Keratinocyte (primary cell): ENCODE results near the gene ARHGEF37. TPM values are rescaled to one million over a fixed set of nuclear protein-coding genes. Genes with fewer than 3 reads are reported as not detected.

Source experiments
- DNase-seq: peaks from one replicate; pipeline ENCODE4 v3.0.0-alpha.2; 2011; ENCODE audit warnings: low read depth, missing footprints, low spot score
- FAIRE-seq: peaks from 2 replicates; lab custom pipeline; 2011; peaks lifted over from hg19 to GRCh38; lab: Jason Lieb, UNC
- H2AFZ ChIP-seq: 2 replicates; pipeline ENCODE4 v1.6.0; 2012; ENCODE audit warnings: low read length, control low read depth, inconsistent platforms; ENCODE audit not compliant: control insufficient read depth
- H3K27ac ChIP-seq: 2 replicates; pipeline ENCODE4 v1.5.1; 2011; ENCODE audit warnings: low read length; ENCODE audit not compliant: control insufficient read depth, insufficient read depth
- H3K27me3 ChIP-seq: 3 replicates; pipeline ENCODE4 v1.6.0; 2011; ENCODE audit warnings: low read length; ENCODE audit not compliant: control insufficient read depth, insufficient read depth; ENCODE audit errors: extremely low read depth
- H3K36me3 ChIP-seq, 2 experiments: 2 replicates in 1 of 2; 3 replicates in 1 of 2; pipeline ENCODE4 v1.5.1; 2011; ENCODE audit warnings: low read length in 2 of 2, mild to moderate bottlenecking in 1 of 2; ENCODE audit not compliant: control insufficient read depth in 2 of 2, insufficient read depth in 2 of 2; ENCODE audit errors: extremely low read depth in 1 of 2
- H3K4me1 ChIP-seq: 3 replicates; pipeline ENCODE4 v1.5.1; 2011; ENCODE audit warnings: low read length; ENCODE audit not compliant: control insufficient read depth, insufficient read depth; ENCODE audit errors: extremely low read depth
- H3K4me2 ChIP-seq: 3 replicates; pipeline ENCODE4 v1.6.0; 2011; ENCODE audit warnings: low read depth, low read length; ENCODE audit not compliant: control insufficient read depth, insufficient read depth; ENCODE audit errors: extremely low read depth
- H3K4me3 ChIP-seq, 3 experiments: fragments of 200-600 bp in 1 of 3; sonication (generic) in 1 of 3; 2 replicates in 2 of 3; 3 replicates in 1 of 3; pipeline ENCODE4 v1.5.1; 2011 to 2016; ENCODE audit warnings: low read length in 3 of 3, mild to moderate bottlenecking in 3 of 3, control low read depth in 2 of 3, inconsistent platforms in 1 of 3, low read depth in 1 of 3, mixed read lengths in 1 of 3, mixed run types in 1 of 3, moderate library complexity in 1 of 3; ENCODE audit not compliant: control insufficient read depth in 2 of 3, insufficient read depth in 2 of 3; ENCODE audit errors: extremely low read depth in 1 of 3
- H3K79me2 ChIP-seq: 2 replicates; pipeline ENCODE4 v1.6.0; 2012; ENCODE audit warnings: low read length; ENCODE audit not compliant: control insufficient read depth, insufficient read depth
- H3K9ac ChIP-seq: 3 replicates; pipeline ENCODE4 v1.6.0; 2011; ENCODE audit warnings: low read length; ENCODE audit not compliant: control insufficient read depth, insufficient read depth; ENCODE audit errors: extremely low read depth
- H3K9me1 ChIP-seq: 3 replicates; pipeline ENCODE4 v1.6.0; 2011; ENCODE audit warnings: low read length; ENCODE audit not compliant: control insufficient read depth, insufficient read depth; ENCODE audit errors: extremely low read depth
- H3K9me3 ChIP-seq: 2 replicates; pipeline ENCODE4 v1.5.1; 2012; ENCODE audit warnings: low read depth, low read length; ENCODE audit not compliant: control insufficient read depth
- H4K20me1 ChIP-seq: 3 replicates; pipeline ENCODE4 v1.6.0; 2011; ENCODE audit warnings: low read length; ENCODE audit not compliant: control insufficient read depth, insufficient read depth; ENCODE audit errors: extremely low read depth
- CTCF ChIP-seq, 3 experiments: IDR thresholded peaks in 1 of 3; conservative IDR thresholded peaks in 1 of 3; optimal IDR thresholded peaks in 1 of 3; 2 replicates in 2 of 3; 3 replicates in 1 of 3; pipeline versions ENCODE3 to v1.5.1; 2011; ENCODE audit warnings: low read length in 3 of 3, mild to moderate bottlenecking in 3 of 3, moderate library complexity in 2 of 3, control low read depth in 1 of 3, inconsistent platforms in 1 of 3; ENCODE audit not compliant: insufficient read depth in 2 of 3; ENCODE audit errors: extremely low read depth in 1 of 3
- EZH2 ChIP-seq: IDR thresholded peaks from one replicate; pipeline ENCODE4 v1.6.1; 2012; ENCODE audit warnings: inconsistent platforms, mild to moderate bottlenecking, low read length, moderate library complexity
- dilution Hi-C: fragments of 300-500 bp; cut with MboI; formaldehyde crosslinking; loops from one replicate; pipeline ENCODE4 v1.7.0; 2020; ENCODE audit warnings: low sequenced_read_pairs; ENCODE audit not compliant: extremely low pct_ligation_motif_present
- polyA plus RNA-seq, 5 experiments: library from polyadenylated mRNA; depleted of rRNA in 3 of 5; stranded (reverse) in 3 of 5; stranded (forward) in 1 of 5; unstranded in 1 of 5; fragments of >200 nt; gene quantifications; 1 replicate in 1 of 5; 2 replicates in 3 of 5; 3 replicates in 1 of 5; pipeline versions ENCODE4 v1.2.1 to v1.2.3, GENCODE V29; 2011 to 2012; ENCODE audit warnings: missing spikeins in 2 of 5, low read depth in 1 of 5, low replicate concordance in 1 of 5

Gene ARHGEF37
- polyA plus RNA-seq, 1 donor (not counting 4 experiments of a cell fraction or from before 2014, with no cell fraction given): 8.7 TPM

DNA sequence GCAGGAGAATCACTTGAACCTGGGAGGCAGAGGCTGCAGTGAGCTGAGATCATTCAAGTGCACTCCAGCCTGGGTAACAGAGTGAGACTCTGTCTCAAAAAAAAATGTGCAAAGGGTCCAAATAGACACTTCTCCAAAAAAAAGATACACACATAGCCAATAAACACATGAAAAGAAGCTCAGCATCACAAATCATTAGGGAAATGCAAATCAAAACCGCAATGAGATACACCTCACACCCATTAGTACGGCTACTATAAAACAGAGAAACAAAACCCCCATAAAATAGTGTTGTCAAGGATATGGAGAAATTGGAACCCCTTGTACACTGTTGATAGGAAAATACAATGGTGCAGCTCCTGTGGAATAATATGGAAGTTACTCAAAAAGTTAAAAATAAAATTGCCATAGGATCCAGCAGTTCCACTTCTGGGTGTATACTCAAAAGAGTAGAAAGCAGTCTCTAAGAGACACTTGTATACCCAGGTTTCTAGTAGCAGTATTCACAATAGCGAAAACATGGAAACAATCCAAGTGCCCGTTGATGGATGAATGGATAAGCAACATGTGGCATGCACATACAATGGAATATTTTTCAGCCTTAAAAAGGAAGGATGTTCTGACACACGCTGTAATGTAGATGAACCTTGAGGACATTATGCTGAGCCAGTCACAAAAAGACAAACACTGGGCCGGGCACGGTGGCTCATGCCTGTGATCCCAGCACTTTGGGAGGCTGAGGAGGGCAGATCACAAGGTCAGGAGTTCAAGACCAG is 91.6 kb downstream of the ARHGEF37 start:
- no peak overlapping the region for H3K4me2 ChIP-seq
- FAIRE-seq (no peak), DNase-seq (no peak)
- H3K27me3 ChIP-seq: no peaks in the 10 kb centered on the region
- no peak overlapping the region for H2AFZ ChIP-seq
- no peak overlapping the region for H3K4me3 ChIP-seq
- H3K27ac ChIP-seq: no peak overlapping the region
- no peaks in the 10 kb centered on the region for H3K9me1 ChIP-seq
- dilution Hi-C loops: no loop called here
- no peaks in the 10 kb centered on the region for H4K20me1 ChIP-seq
- no peaks in the 10 kb centered on the region for H3K9me3 ChIP-seq
- H3K79me2 ChIP-seq: no peaks in the 10 kb centered on the region
- peaks cover 6% of the 10 kb centered on the region for H3K4me1 ChIP-seq
- no peak for TF ChIP-seq EZH2
- no peak for TF ChIP-seq CTCF (optimal IDR thresholded peaks at IDR 0.05 in 1 of 3, IDR thresholded peaks at IDR 0.05 in 1 of 3, conservative IDR thresholded peaks at IDR 0.05 in 1 of 3; ENCODE audit: extremely low read depth in 1 of 3, insufficient read depth in 2 of 3, low read length in 3 of 3)
- no peak overlapping the region for H3K9ac ChIP-seq
- no peaks in the 10 kb centered on the region for H3K36me3 ChIP-seq

- no peaks in the 10 kb centered on the region for H3K27me3 ChIP-seq
- H3K9me1 ChIP-seq: no peaks in the 10 kb centered on the region
- no peak overlapping the region for H3K9ac ChIP-seq
- H3K4me2 ChIP-seq: no peak overlapping the region
- H3K36me3 ChIP-seq: no peaks in the 10 kb centered on the region
- no peak overlapping the region for H2AFZ ChIP-seq
- no peak for TF ChIP-seq CTCF (optimal IDR thresholded peaks at IDR 0.05 in 1 of 3, IDR thresholded peaks at IDR 0.05 in 1 of 3, conservative IDR thresholded peaks at IDR 0.05 in 1 of 3; ENCODE audit: extremely low read depth in 1 of 3, insufficient read depth in 2 of 3, low read length in 3 of 3)
- no peak for TF ChIP-seq EZH2
- FAIRE-seq (no peak), DNase-seq (no peak)
- peaks cover 6% of the 10 kb centered on the region for H3K4me1 ChIP-seq
- H3K4me3 ChIP-seq: no peak overlapping the region
- H4K20me1 ChIP-seq: no peaks in the 10 kb centered on the region
- H3K27ac ChIP-seq: no peak overlapping the region
- dilution Hi-C loops: no loop called here
- H3K79me2 ChIP-seq: no peaks in the 10 kb centered on the region
- no peaks in the 10 kb centered on the region for H3K9me3 ChIP-seq
Observed at GRCh38 chr5:149674686-149675085, 93.4 kb downstream of the ARHGEF37 start.
